Loucy (cell line): ENCODE measurements around the gene ZNF816.
"Not testable (repeated sequence)": the region's sequence is repeated elsewhere in the genome, so short reads cannot be mapped to it uniquely, and the experiment has no call there.

Experiments
- H2AFZ ChIP-seq: fragments of 200-600 bp; sonication (generic); 2 replicates; pipeline ENCODE4 v1.6.0; 2016; ENCODE audit warnings: antibody characterized with exemption, mild to moderate bottlenecking, low read length, moderate library complexity
- H3F3A ChIP-seq: fragments of 200-600 bp; 2 replicates; pipeline ENCODE4 v1.6.0; 2016; ENCODE audit warnings: antibody characterized with exemption, low read depth, mild to moderate bottlenecking
- H3K27me3 ChIP-seq: fragments of 200-600 bp; sonication (generic); 2 replicates; pipeline ENCODE4 v1.6.1; 2014; ENCODE audit warnings: low read length, mild to moderate bottlenecking; ENCODE audit not compliant: insufficient read depth, poor library complexity, severe bottlenecking
- H3K36me3 ChIP-seq: fragments of 200-600 bp; sonication (generic); 2 replicates; pipeline ENCODE4 v1.6.1; 2016; ENCODE audit warnings: low read length; ENCODE audit not compliant: insufficient read depth
- H3K4me1 ChIP-seq: fragments of 200-600 bp; sonication (generic); 2 replicates; pipeline ENCODE4 v1.5.1; 2014; ENCODE audit warnings: low read length, mild to moderate bottlenecking; ENCODE audit not compliant: insufficient read depth, poor library complexity, severe bottlenecking
- H3K4me2 ChIP-seq: fragments of 200-600 bp; sonication (generic); 2 replicates; pipeline ENCODE4 v1.6.0; 2014; ENCODE audit warnings: antibody characterized with exemption, low read length, low read depth, mild to moderate bottlenecking; ENCODE audit not compliant: poor library complexity, severe bottlenecking
- H3K4me3 ChIP-seq: fragments of 200-600 bp; sonication (generic); 2 replicates; pipeline ENCODE4 v1.5.1; 2014; ENCODE audit warnings: low read length, mild to moderate bottlenecking, mixed read lengths; ENCODE audit not compliant: poor library complexity, severe bottlenecking
- H3K79me2 ChIP-seq: fragments of 200-600 bp; sonication (generic); 2 replicates; pipeline ENCODE4 v1.6.1; 2014; ENCODE audit warnings: low read length; ENCODE audit not compliant: insufficient read depth
- H3K9ac ChIP-seq: fragments of 200-600 bp; sonication (generic); 2 replicates; pipeline ENCODE4 v1.6.0; 2014; ENCODE audit warnings: mild to moderate bottlenecking, low read depth, low read length, moderate library complexity; ENCODE audit not compliant: poor library complexity, severe bottlenecking
- H3K9me2 ChIP-seq: fragments of 200-600 bp; sonication (generic); replicated peaks from 2 replicates; pipeline ENCODE4 v1.6.1; 2016; ENCODE audit warnings: low read depth, low read length, mixed read lengths
- H3K9me3 ChIP-seq: fragments of 200-600 bp; sonication (generic); 2 replicates; pipeline ENCODE4 v1.6.1; 2014; ENCODE audit warnings: mild to moderate bottlenecking, antibody characterized with exemption, low read length, low read depth; ENCODE audit not compliant: insufficient read depth
- H4K20me1 ChIP-seq: fragments of 200-600 bp; sonication (generic); 2 replicates; pipeline ENCODE4 v1.6.0; 2014; ENCODE audit warnings: antibody characterized with exemption, low read length, mild to moderate bottlenecking; ENCODE audit not compliant: insufficient read depth, poor library complexity, severe bottlenecking
- CTCF ChIP-seq: fragments of 200-600 bp; sonication (generic); conservative IDR thresholded peaks from 2 replicates; pipeline ENCODE4 v1.5.1; 2014; ENCODE audit warnings: mild to moderate bottlenecking, antibody characterized with exemption, low read length
- EZH2phosphoT487 ChIP-seq: fragments of 200-600 bp; IDR thresholded peaks from 2 replicates; pipeline ENCODE4 v1.6.1; 2018; ENCODE audit warnings: antibody characterized with exemption, mild to moderate bottlenecking, moderate library complexity, borderline replicate concordance

The ZNF816 gene

GRCh38 chr19:52987221-52987620 lies 24.5 kb upstream of the ZNF816 start:
- H3K27me3 ChIP-seq, result no peaks in the 10 kb centered on the region
- H3K9me2 ChIP-seq, result no peaks in the 10 kb centered on the region
- no peaks in the 10 kb centered on the region for H3F3A ChIP-seq
- no peaks in the 10 kb centered on the region for H3K79me2 ChIP-seq
- H3K9ac ChIP-seq, result no peak overlapping the region
- no peaks in the 10 kb centered on the region for H4K20me1 ChIP-seq
- H3K36me3 ChIP-seq, result no peaks in the 10 kb centered on the region
- H3K4me2 ChIP-seq, result no peak overlapping the region
- no peak overlapping the region for H3K4me3 ChIP-seq
- no peak overlapping the region for H2AFZ ChIP-seq
- H3K9me3 ChIP-seq, result peaks cover 12% of the 10 kb centered on the region; the same call in 1 of the 2 replicates
- TF ChIP-seq CTCF, result no peak
- no peak for TF ChIP-seq EZH2phosphoT487
- no peaks in the 10 kb centered on the region for H3K4me1 ChIP-seq

- H3K9ac ChIP-seq, H3K36me3 ChIP-seq, H3K27me3 ChIP-seq, H3K79me2 ChIP-seq, H4K20me1 ChIP-seq, H2AFZ ChIP-seq, H3K4me3 ChIP-seq, H3K9me2 ChIP-seq, H3K4me1 ChIP-seq, H3K4me2 ChIP-seq, H3F3A ChIP-seq: not testable (repeated sequence)
- peaks cover 12% of the 10 kb centered on the region; the same call in 1 of the 2 replicates for H3K9me3 ChIP-seq
Observed at GRCh38 chr19:52983167-52983566, 20.5 kb upstream of the ZNF816 start.

- H3K9ac ChIP-seq, result no peak overlapping the region
- H2AFZ ChIP-seq, result no peak overlapping the region
- H3K27me3 ChIP-seq, result no peaks in the 10 kb centered on the region
- TF ChIP-seq CTCF (no peak), EZH2phosphoT487 (no peak)
- no peaks in the 10 kb centered on the region for H3K36me3 ChIP-seq
- H3K4me2 ChIP-seq, result no peak overlapping the region
- no peaks in the 10 kb centered on the region for H4K20me1 ChIP-seq
- H3K4me3 ChIP-seq, result no peak overlapping the region
- H3F3A ChIP-seq, result no peaks in the 10 kb centered on the region
- H3K9me2 ChIP-seq, result no peaks in the 10 kb centered on the region
- H3K9me3 ChIP-seq, result peaks cover 6% of the 10 kb centered on the region; the same call in 1 of the 2 replicates
- no peaks in the 10 kb centered on the region for H3K79me2 ChIP-seq
- no peaks in the 10 kb centered on the region for H3K4me1 ChIP-seq
Observed at GRCh38 chr19:52981329-52981728, 18.6 kb upstream of the ZNF816 start.

- no peaks in the 10 kb centered on the region for H3K27me3 ChIP-seq
- TF ChIP-seq CTCF, result no peak
- TF ChIP-seq EZH2phosphoT487, result no peak
- no peaks in the 10 kb centered on the region for H3K36me3 ChIP-seq
- no peaks in the 10 kb centered on the region for H3K79me2 ChIP-seq
- no peak overlapping the region for H2AFZ ChIP-seq
- H3K4me1 ChIP-seq, result peaks cover 4% of the 10 kb centered on the region
- no peaks in the 10 kb centered on the region for H3K9me2 ChIP-seq
- H3K4me3 ChIP-seq, result no peak overlapping the region
- H3K9me3 ChIP-seq, result peaks cover 8% of the 10 kb centered on the region; the same call in 1 of the 2 replicates
- H3K9ac ChIP-seq, result no peak overlapping the region
- no peaks in the 10 kb centered on the region for H4K20me1 ChIP-seq
- no peaks in the 10 kb centered on the region for H3F3A ChIP-seq
- no peak overlapping the region for H3K4me2 ChIP-seq
Observed at GRCh38 chr19:52967772-52968171, 5.1 kb upstream of the ZNF816 start.
